ENCODE results near the gene ACOX1. TPM values are rescaled to one million over a fixed set of nuclear protein-coding genes. Genes with fewer than 3 reads are reported as not detected.
A peak's percentile ranks its signal among the peaks of the same experiment; 100 is the strongest.

Gene ACOX1
- total and polyA plus RNA-seq, 2 of the 13 experiments (the other 11 are each of a cell fraction or from before 2014, with no cell fraction given) = 86.4 to 120 TPM

DNA sequence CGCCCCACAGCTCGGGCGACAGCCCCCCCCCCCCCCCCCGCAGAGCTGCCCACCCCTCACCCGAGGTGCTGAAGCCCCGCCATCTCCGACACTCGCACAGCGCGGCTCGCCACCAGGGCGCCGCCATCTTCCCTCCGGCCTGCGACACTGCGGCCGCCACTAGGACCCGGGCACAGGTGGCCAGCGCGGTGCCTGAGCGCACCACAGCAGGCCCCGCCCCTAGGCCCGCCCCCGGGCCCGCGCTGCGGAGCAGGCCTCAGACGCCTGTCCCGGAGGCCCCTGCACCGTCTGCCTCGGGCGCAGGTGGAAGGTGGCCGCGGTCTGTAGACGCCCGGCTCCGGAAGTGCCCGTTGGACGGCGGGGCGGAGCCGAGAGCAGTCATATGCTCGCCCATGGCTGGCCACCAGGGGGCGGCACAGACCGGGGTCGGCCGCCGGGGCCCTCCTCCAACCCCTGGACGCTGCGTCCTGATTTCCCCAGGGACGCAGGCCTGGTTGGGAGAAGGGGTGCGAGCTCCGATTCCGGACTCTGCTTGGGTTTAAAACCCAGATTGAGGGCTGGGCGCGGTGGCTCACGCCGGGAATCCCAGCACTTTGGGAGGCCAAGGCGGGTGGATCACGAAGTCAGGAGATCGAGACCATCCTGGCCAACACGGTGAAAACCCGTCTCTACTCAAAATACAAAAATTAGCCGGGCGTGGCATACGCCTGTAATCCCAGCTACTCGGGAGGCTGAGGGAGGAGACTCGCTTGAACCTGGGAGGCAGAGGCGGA is 74.0 kb downstream of the ACOX1 start, which contains the start of gene MRPL38 (continued):
- TF ChIP-seq ZNF775 (CRISPR knock-in tag; IDR thresholded peaks at IDR 0.05; ENCODE audit: borderline replicate concordance) = no peak
- TF ChIP-seq, protein P1, sequence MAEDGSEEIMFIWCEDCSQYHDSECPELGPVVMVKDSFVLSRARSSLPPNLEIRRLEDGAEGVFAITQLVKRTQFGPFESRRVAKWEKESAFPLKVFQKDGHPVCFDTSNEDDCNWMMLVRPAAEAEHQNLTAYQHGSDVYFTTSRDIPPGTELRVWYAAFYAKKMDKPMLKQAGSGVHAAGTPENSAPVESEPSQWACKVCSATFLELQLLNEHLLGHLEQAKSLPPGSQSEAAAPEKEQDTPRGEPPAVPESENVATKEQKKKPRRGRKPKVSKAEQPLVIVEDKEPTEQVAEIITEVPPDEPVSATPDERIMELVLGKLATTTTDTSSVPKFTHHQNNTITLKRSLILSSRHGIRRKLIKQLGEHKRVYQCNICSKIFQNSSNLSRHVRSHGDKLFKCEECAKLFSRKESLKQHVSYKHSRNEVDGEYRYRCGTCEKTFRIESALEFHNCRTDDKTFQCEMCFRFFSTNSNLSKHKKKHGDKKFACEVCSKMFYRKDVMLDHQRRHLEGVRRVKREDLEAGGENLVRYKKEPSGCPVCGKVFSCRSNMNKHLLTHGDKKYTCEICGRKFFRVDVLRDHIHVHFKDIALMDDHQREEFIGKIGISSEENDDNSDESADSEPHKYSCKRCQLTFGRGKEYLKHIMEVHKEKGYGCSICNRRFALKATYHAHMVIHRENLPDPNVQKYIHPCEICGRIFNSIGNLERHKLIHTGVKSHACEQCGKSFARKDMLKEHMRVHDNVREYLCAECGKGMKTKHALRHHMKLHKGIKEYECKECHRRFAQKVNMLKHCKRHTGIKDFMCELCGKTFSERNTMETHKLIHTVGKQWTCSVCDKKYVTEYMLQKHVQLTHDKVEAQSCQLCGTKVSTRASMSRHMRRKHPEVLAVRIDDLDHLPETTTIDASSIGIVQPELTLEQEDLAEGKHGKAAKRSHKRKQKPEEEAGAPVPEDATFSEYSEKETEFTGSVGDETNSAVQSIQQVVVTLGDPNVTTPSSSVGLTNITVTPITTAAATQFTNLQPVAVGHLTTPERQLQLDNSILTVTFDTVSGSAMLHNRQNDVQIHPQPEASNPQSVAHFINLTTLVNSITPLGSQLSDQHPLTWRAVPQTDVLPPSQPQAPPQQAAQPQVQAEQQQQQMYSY (CRISPR knock-in tag; IDR thresholded peaks at IDR 0.05) = peak; percentile 62; the same call in 1 of the 2 replicates
- TF ChIP-seq TBX2 (CRISPR knock-in tag; IDR thresholded peaks at IDR 0.05; ENCODE audit: borderline replicate concordance) = peak; percentile 95
- TF ChIP-seq KDM6A (CRISPR knock-in tag; IDR thresholded peaks at IDR 0.05; ENCODE audit: low read depth) = no peak
- TF ChIP-seq, protein P2, sequence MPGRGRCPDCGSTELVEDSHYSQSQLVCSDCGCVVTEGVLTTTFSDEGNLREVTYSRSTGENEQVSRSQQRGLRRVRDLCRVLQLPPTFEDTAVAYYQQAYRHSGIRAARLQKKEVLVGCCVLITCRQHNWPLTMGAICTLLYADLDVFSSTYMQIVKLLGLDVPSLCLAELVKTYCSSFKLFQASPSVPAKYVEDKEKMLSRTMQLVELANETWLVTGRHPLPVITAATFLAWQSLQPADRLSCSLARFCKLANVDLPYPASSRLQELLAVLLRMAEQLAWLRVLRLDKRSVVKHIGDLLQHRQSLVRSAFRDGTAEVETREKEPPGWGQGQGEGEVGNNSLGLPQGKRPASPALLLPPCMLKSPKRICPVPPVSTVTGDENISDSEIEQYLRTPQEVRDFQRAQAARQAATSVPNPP (CRISPR knock-in tag; IDR thresholded peaks at IDR 0.05) = peak; percentile 93
- TF ChIP-seq, protein P3, sequence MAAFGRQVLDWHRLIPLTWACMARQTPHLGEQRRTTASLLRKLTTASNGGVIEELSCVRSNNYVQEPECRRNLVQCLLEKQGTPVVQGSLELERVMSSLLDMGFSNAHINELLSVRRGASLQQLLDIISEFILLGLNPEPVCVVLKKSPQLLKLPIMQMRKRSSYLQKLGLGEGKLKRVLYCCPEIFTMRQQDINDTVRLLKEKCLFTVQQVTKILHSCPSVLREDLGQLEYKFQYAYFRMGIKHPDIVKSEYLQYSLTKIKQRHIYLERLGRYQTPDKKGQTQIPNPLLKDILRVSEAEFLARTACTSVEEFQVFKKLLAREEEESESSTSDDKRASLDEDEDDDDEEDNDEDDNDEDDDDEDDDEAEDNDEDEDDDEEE (CRISPR knock-in tag; IDR thresholded peaks at IDR 0.05) = 0 out of 2 replicates have a peak, but pooled peaks have one; percentile 21
- TF ChIP-seq, protein P4, sequence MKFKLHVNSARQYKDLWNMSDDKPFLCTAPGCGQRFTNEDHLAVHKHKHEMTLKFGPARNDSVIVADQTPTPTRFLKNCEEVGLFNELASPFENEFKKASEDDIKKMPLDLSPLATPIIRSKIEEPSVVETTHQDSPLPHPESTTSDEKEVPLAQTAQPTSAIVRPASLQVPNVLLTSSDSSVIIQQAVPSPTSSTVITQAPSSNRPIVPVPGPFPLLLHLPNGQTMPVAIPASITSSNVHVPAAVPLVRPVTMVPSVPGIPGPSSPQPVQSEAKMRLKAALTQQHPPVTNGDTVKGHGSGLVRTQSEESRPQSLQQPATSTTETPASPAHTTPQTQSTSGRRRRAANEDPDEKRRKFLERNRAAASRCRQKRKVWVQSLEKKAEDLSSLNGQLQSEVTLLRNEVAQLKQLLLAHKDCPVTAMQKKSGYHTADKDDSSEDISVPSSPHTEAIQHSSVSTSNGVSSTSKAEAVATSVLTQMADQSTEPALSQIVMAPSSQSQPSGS (CRISPR knock-in tag; IDR thresholded peaks at IDR 0.05) = peak; percentile 96
- TF ChIP-seq PRMT3 (CRISPR knock-in tag; IDR thresholded peaks at IDR 0.05; ENCODE audit: borderline replicate concordance, low read depth) = no peak; the same call in 1 of the 2 replicates
- TF ChIP-seq, protein P5, sequence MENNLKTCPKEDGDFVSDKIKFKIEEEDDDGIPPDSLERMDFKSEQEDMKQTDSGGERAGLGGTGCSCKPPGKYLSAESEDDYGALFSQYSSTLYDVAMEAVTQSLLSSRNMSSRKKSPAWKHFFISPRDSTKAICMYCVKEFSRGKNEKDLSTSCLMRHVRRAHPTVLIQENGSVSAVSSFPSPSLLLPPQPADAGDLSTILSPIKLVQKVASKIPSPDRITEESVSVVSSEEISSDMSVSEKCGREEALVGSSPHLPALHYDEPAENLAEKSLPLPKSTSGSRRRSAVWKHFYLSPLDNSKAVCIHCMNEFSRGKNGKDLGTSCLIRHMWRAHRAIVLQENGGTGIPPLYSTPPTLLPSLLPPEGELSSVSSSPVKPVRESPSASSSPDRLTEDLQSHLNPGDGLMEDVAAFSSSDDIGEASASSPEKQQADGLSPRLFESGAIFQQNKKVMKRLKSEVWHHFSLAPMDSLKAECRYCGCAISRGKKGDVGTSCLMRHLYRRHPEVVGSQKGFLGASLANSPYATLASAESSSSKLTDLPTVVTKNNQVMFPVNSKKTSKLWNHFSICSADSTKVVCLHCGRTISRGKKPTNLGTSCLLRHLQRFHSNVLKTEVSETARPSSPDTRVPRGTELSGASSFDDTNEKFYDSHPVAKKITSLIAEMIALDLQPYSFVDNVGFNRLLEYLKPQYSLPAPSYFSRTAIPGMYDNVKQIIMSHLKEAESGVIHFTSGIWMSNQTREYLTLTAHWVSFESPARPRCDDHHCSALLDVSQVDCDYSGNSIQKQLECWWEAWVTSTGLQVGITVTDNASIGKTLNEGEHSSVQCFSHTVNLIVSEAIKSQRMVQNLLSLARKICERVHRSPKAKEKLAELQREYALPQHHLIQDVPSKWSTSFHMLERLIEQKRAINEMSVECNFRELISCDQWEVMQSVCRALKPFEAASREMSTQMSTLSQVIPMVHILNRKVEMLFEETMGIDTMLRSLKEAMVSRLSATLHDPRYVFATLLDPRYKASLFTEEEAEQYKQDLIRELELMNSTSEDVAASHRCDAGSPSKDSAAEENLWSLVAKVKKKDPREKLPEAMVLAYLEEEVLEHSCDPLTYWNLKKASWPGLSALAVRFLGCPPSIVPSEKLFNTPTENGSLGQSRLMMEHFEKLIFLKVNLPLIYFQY (CRISPR knock-in tag; IDR thresholded peaks at IDR 0.05; ENCODE audit: borderline replicate concordance) = peak; percentile 87; the same call in 1 of the 2 replicates
- TF ChIP-seq ADNP (CRISPR knock-in tag; IDR thresholded peaks at IDR 0.05) = no peak; the same call in 1 of the 2 replicates
- TF ChIP-seq NR1H2 (CRISPR knock-in tag; IDR thresholded peaks at IDR 0.05; ENCODE audit: borderline replicate concordance, low read depth) = no peak
- no peak for TF ChIP-seq ZNF30 (CRISPR knock-in tag; IDR thresholded peaks at IDR 0.05)
